Inferior parietal cortex (tissue), 1 donor: ENCODE data around the gene PLK1.
A peak's percentile ranks its signal among the peaks of the same experiment; 100 is the strongest.
"Not testable (repeated sequence)": the region's sequence is repeated elsewhere in the genome, so short reads cannot be mapped to it uniquely, and the experiment has no call there.

Experiments used
- DNase-seq: peaks from one replicate; pipeline ENCODE4 v3.0.0-alpha.2; 2016; ENCODE audit errors: extremely low spot score

Gene PLK1

GRCh38 chr16:23678430-23679273 is at the start of gene PLK1:
TSS of gene PLK1 (plus strand) at chr16:23678889. CDS start at chr16:23678933, 44 bp downstream.
- DNase-seq: peak; percentile 80

- no peak for DNase-seq
These were observed 49.2 kb upstream of the PLK1 start for GRCh38 chr16:23629516-23629915.

- not testable (repeated sequence) for DNase-seq
These were observed 46.8 kb upstream of the PLK1 start for GRCh38 chr16:23631874-23632273.

- no peak for DNase-seq
These were observed 44.1 kb upstream of the PLK1 start for GRCh38 chr16:23634461-23635036.

GRCh38 chr16:23635958-23636357 is 42.7 kb upstream of the PLK1 start:
- no peak for DNase-seq

GRCh38 chr16:23640615-23640930 is 38.1 kb upstream of the PLK1 start:
- DNase-seq: no peak

- peak; percentile 96 for DNase-seq
These were observed 37.5 kb upstream of the PLK1 start, which contains the start of the genes DCTN5 and PALB2 for GRCh38 chr16:23640931-23641765. TSS of gene DCTN5 (plus strand) at chr16:23641466. CDS start at chr16:23641543, 77 bp downstream. TSS of gene PALB2 (minus strand) at chr16:23641310. CDS start at chr16:23641157, 153 bp downstream.

- DNase-seq: no peak
These were observed 36.4 kb upstream of the PLK1 start for GRCh38 chr16:23642246-23642774.

GRCh38 chr16:23650674-23651416 is 27.8 kb upstream of the PLK1 start:
- DNase-seq: no peak

- DNase-seq: no peak
These were observed 26.7 kb upstream of the PLK1 start for GRCh38 chr16:23651943-23652468.

GRCh38 chr16:23663918-23664317 is 14.8 kb upstream of the PLK1 start:
- DNase-seq: no peak

- DNase-seq: no peak
These were observed 11.9 kb upstream of the PLK1 start for GRCh38 chr16:23666571-23667354.

- no peak for DNase-seq
These were observed 11.4 kb upstream of the PLK1 start for GRCh38 chr16:23667355-23667659.

GRCh38 chr16:23668225-23668624 is 10.5 kb upstream of the PLK1 start:
- no peak for DNase-seq

- DNase-seq: no peak
These were observed 9.8 kb upstream of the PLK1 start for GRCh38 chr16:23668873-23669272.

- DNase-seq: no peak
These were observed 8.4 kb upstream of the PLK1 start for GRCh38 chr16:23670137-23670776.

GRCh38 chr16:23673971-23674614 is 4.6 kb upstream of the PLK1 start:
- DNase-seq: no peak

- DNase-seq: no peak
These were observed 1.7 kb upstream of the PLK1 start for GRCh38 chr16:23676924-23677480.
